ENCODE measurements around the gene COA3. TPM values are rescaled to one million over a fixed set of nuclear protein-coding genes. Genes with fewer than 3 reads are reported as not detected.

COA3 gene
- total RNA-seq, 1 experiment from 2014 or later = 74.2 TPM

- no peaks in the 10 kb centered on the region for H3K27me3 ChIP-seq (ENCODE audit: insufficient read depth, low read length)
- H3K18ac ChIP-seq (ENCODE audit: insufficient read length, low read depth, low read length) = no peak overlapping the region
- H3K4me3 Mint-ChIP-seq = no peak overlapping the region
- no peak overlapping the region for H3K56ac ChIP-seq (ENCODE audit: insufficient read length, low read depth, low read length)
- H3K4me1 Mint-ChIP-seq = no peaks in the 10 kb centered on the region
- no peaks in the 10 kb centered on the region for H3K23me2 ChIP-seq (ENCODE audit: insufficient read length, low read depth, low read length, poor library complexity, severe bottlenecking)
- no peaks in the 10 kb centered on the region for H3K4me1 ChIP-seq (ENCODE audit: insufficient read depth, low read length)
- H2BK20ac ChIP-seq (ENCODE audit: low read depth, low read length, poor library complexity, severe bottlenecking) = no peak overlapping the region
- no peaks in the 10 kb centered on the region for H3K9me3 Mint-ChIP-seq
- H3K79me2 ChIP-seq (ENCODE audit: insufficient read depth, low read length) = no peaks in the 10 kb centered on the region
- H4K8ac ChIP-seq (replicated peaks; ENCODE audit: insufficient read length, low read depth, low read length) = no peak overlapping the region
- H4K5ac ChIP-seq (ENCODE audit: insufficient read length, low read depth, low read length) = no peak overlapping the region
- H3K4me2 ChIP-seq (ENCODE audit: insufficient read depth, insufficient read length, low read length) = no peak overlapping the region
- no peak overlapping the region for H2AK5ac ChIP-seq (ENCODE audit: insufficient read length, low read length)
- no CpG with 5 or more reads among the region's 3 CpGs for WGBS (ENCODE audit: extremely low coverage, insufficient read length, low lambda C conversion rate)
- H3K4ac ChIP-seq (ENCODE audit: low read depth, low read length) = no peak overlapping the region
- no peak overlapping the region for H3K27ac Mint-ChIP-seq
- H3T11ph ChIP-seq (ENCODE audit: low read length) = no peak overlapping the region
- H3K79me1 ChIP-seq (ENCODE audit: insufficient read depth, low read depth, low read length, poor library complexity, severe bottlenecking) = no peaks in the 10 kb centered on the region
- H3K36me3 Mint-ChIP-seq (ENCODE audit: insufficient read depth in 1 of 3, low read depth in 3 of 3) = peaks cover 2 to 36% (median 30%) of the 10 kb centered on the region in 3 experiments; a peak in 5 of 7 replicates
- no peak for TF ChIP-seq CTCF (conservative IDR thresholded peaks at IDR 0.05)
- H2BK15ac ChIP-seq (ENCODE audit: low read depth, low read length) = no peak overlapping the region
- no peaks in the 10 kb centered on the region for H4K20me1 ChIP-seq (ENCODE audit: control insufficient read depth, insufficient read depth, insufficient read length)
- H2BK120ac ChIP-seq (ENCODE audit: low read depth, low read length, poor library complexity, severe bottlenecking) = no peak overlapping the region
- H3K9me3 ChIP-seq (ENCODE audit: control insufficient read depth, low read depth, low read length) = no peaks in the 10 kb centered on the region
- H3K27me3 Mint-ChIP-seq (ENCODE audit: low read depth) = no peaks in the 10 kb centered on the region; the same call in 1 of the 2 replicates
- H3K23ac ChIP-seq (ENCODE audit: insufficient read length, low read depth, low read length) = no peak overlapping the region
- H2AFZ ChIP-seq (ENCODE audit: low read length) = no peak overlapping the region
- H2BK5ac ChIP-seq (ENCODE audit: insufficient read length, low read length) = no peak overlapping the region
- no peak overlapping the region for H3K9ac ChIP-seq (ENCODE audit: extremely low read depth, insufficient read length, low read length)
- H4K91ac ChIP-seq (ENCODE audit: insufficient read length, low read depth, low read length) = no peak overlapping the region
- H2BK12ac ChIP-seq (ENCODE audit: insufficient read length, low read depth, low read length) = no peak overlapping the region
- H3K14ac ChIP-seq (ENCODE audit: insufficient read depth, low read length) = no peak overlapping the region
- DNase-seq = no peak
- H3K27ac ChIP-seq (ENCODE audit: insufficient read length, low read depth, low read length) = no peak overlapping the region
These were observed 10.7 kb upstream of the COA3 start for GRCh38 chr17:42809250-42809649.

Measured in H9 (cell line).